ENCODE results near the gene TMPO. TPM values are rescaled to one million over a fixed set of nuclear protein-coding genes. Genes with fewer than 3 reads are reported as not detected.
"Not testable (repeated sequence)": the region's sequence is repeated elsewhere in the genome, so short reads cannot be mapped to it uniquely, and the experiment has no call there.

The TMPO gene
- total and polyA plus RNA-seq, 2 experiments from 2014 or later = 26.6 to 123 TPM

DNA sequence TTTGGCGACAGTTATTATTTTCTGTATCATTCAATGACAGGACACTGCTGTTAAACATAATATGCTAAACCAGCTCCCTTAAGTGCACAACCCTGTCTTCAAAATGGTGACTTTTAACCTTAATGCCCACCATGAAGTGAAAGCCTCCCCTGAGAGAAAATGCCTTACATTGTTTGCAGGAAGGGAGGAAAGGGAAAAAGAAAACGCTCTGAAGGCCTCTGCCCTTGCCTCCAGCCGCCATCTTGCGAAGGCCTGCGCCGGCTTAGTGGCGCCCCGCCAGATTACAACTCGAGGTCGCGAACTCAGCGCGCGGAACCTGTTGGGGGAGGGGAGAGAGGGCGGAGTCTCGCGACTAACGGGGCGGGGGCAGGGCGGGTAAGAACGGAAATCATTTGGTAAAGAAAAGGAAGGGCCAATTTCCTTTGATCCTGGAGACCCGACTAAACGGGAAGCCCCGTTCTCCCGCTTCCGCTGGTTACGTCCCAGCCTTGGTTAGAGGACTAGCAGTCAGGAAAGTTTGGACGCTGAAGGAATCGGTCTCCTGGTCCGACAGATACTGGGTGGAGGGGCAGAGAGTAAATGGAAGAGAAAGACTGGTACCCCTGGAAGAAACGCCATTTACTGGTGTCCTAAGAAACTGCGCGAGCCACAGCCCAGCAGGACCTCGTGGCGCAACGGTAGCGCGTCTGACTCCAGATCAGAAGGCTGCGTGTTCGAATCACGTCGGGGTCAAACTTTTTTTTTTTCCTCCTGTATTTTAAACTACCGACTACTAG, 11.6 kb upstream of the TMPO start:
- peak overlapping the region; percentile 98 for H3K27ac ChIP-seq
- H3K36me3 ChIP-seq = no peaks in the 10 kb centered on the region
- H3K27me3 ChIP-seq = no peaks in the 10 kb centered on the region
- DNase-seq (ENCODE audit: low read depth in 1 of 2, low spot score in 1 of 2) = peak; percentile 95 to 96
- H3K9me3 ChIP-seq (ENCODE audit: low read depth) = no peaks in the 10 kb centered on the region
- TF ChIP-seq CTCF (IDR thresholded peaks at IDR 0.05; ENCODE audit: low read depth, low read length) = no peak
- H3K4me1 ChIP-seq (ENCODE audit: low read depth) = peaks cover 4% of the 10 kb centered on the region
- peak overlapping the region; percentile 68 for H3K4me3 ChIP-seq

DNA sequence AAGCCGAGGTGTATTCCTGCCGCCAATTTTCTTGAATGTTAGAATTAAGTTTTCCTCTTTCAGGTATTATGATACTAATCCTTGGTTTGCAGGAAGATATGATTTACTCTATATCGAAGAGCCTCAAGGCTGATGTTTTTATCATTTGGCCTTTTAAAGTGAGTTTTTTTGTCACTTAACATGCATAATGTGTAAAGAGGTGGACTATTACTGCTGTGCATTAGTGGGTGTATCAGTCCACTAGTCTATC, 11.1 kb upstream of the TMPO start:
- Histone ChIP-seq H3K9me3 (ENCODE audit: low read depth) (no peaks in the 10 kb centered on the region), H3K36me3 (no peaks in the 10 kb centered on the region), H3K27ac (peak overlapping the region; percentile 98), H3K27me3 (no peaks in the 10 kb centered on the region), H3K4me1 (ENCODE audit: low read depth) (peaks cover 4% of the 10 kb centered on the region), H3K4me3 (peak overlapping the region; percentile 68)
- DNase-seq (ENCODE audit: low read depth in 1 of 2, low spot score in 1 of 2) = no peak
- no peak for TF ChIP-seq CTCF (IDR thresholded peaks at IDR 0.05; ENCODE audit: low read depth, low read length)

DNA sequence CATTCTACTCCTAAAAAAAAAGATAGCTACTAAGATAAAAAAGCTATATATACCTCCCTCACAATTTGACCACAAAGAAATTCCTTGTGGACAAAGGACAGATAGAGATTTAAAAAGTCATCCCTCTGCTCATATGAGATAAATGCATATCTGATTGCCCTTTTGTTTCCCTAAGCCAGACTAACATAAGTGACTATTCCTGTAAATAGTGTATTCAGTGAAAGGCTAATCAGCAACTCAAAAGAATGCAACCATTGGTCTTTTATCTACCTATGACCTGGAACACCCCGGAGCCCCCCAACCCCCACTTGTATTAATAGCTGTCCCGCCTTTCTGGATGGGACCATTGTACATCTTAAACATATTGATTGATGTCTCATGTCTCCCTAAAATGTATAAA, 6.3 kb upstream of the TMPO start:
- no peak overlapping the region for H3K27ac ChIP-seq
- no peaks in the 10 kb centered on the region for H3K36me3 ChIP-seq
- DNase-seq (ENCODE audit: low read depth in 1 of 2, low spot score in 1 of 2) = no peak
- peaks cover 7% of the 10 kb centered on the region for H3K4me1 ChIP-seq (ENCODE audit: low read depth)
- H3K4me3 ChIP-seq = no peak overlapping the region
- TF ChIP-seq CTCF (IDR thresholded peaks at IDR 0.05; ENCODE audit: low read depth, low read length) = no peak
- no peaks in the 10 kb centered on the region for H3K27me3 ChIP-seq
- H3K9me3 ChIP-seq (ENCODE audit: low read depth) = no peaks in the 10 kb centered on the region

- not testable (repeated sequence) for H3K9me3 ChIP-seq (ENCODE audit: low read depth); DNase-seq (ENCODE audit: low read depth in 1 of 2, low spot score in 1 of 2); H3K36me3 ChIP-seq; H3K27ac ChIP-seq; H3K4me3 ChIP-seq; H3K4me1 ChIP-seq (ENCODE audit: low read depth); H3K27me3 ChIP-seq
Observed at GRCh38 chr12:98511806-98512205, 3.6 kb upstream of the TMPO start.

- no peaks in the 10 kb centered on the region for H3K36me3 ChIP-seq
- H3K9me3 ChIP-seq (ENCODE audit: low read depth) = no peaks in the 10 kb centered on the region
- no peaks in the 10 kb centered on the region for H3K27me3 ChIP-seq
- peak overlapping the region; percentile 94 for H3K27ac ChIP-seq
- TF ChIP-seq CTCF (IDR thresholded peaks at IDR 0.05; ENCODE audit: low read depth, low read length) = no peak
- peak overlapping the region; percentile 65 for H3K4me3 ChIP-seq
- no peak for DNase-seq (ENCODE audit: low read depth in 1 of 2, low spot score in 1 of 2)
- peaks cover 10% of the 10 kb centered on the region for H3K4me1 ChIP-seq (ENCODE audit: low read depth)
Observed at GRCh38 chr12:98513379-98514322, 1.7 kb upstream of the TMPO start.

DNA sequence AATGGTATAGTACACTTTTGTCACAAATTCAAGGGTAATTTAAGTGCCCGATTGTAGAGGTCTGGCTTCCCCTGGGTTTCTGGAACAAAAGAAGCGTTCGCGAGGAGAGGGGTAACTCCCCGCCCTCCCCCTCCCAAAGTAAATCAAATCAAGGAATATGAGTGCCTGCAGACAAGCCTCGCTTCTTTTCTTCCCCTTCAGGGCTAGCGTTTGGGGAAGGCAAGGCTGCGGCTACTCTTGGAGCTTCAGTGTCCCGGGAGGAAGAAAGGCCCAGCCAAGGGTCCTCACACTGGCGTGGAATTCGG, 456 bp upstream of the TMPO start:
- H3K4me3 ChIP-seq = peak overlapping the region; percentile 65
- peak overlapping the region; percentile 94 for H3K27ac ChIP-seq
- DNase-seq (ENCODE audit: low read depth in 1 of 2, low spot score in 1 of 2) = no peak
- TF ChIP-seq CTCF (IDR thresholded peaks at IDR 0.05; ENCODE audit: low read depth, low read length) = no peak
- H3K36me3 ChIP-seq = no peaks in the 10 kb centered on the region
- H3K4me1 ChIP-seq (ENCODE audit: low read depth) = peaks cover 10% of the 10 kb centered on the region
- no peaks in the 10 kb centered on the region for H3K27me3 ChIP-seq
- H3K9me3 ChIP-seq (ENCODE audit: low read depth) = no peaks in the 10 kb centered on the region

Measured in cardiac muscle cell (in vitro differentiated cells and primary cell).